Spleen (tissue), 7 donors: ENCODE measurements around the gene SMG6.

Source experiments
- CTCF ChIP-seq, 11 experiments: fragments of 200-600 bp in 7 of 11; fragments of 450-650 bp in 4 of 11; sonication (generic) in 4 of 11; IDR thresholded peaks in 8 of 11; conservative IDR thresholded peaks in 3 of 11; 1 replicate in 7 of 11; 2 replicates in 4 of 11; pipeline versions ENCODE4 v1.4.0 to v1.8.0; 2016 to 2021; ENCODE audit warnings: antibody characterized with exemption in 11 of 11, inconsistent platforms in 4 of 11, mild to moderate bottlenecking in 1 of 11
- POLR2AphosphoS5 ChIP-seq, 3 donors: sonication (generic); formaldehyde crosslinking; IDR thresholded peaks; one replicate each; pipeline ENCODE4 v1.5.1; 2017; ENCODE audit warnings: antibody characterized with exemption in 3 of 3
- donor health status: DM: no; HTN: no; CAD: no; lungs with moderate emphysema.
- donor health status: DM: no; HTN: no; CAD: no.
- donor health status: DM: no; HTN: no; CAD: no.

GRCh38 chr17:2077040-2077439 lies 226.5 kb downstream of the SMG6 start:
- TF ChIP-seq CTCF (IDR thresholded peaks at IDR 0.05 in 8 of 11, conservative IDR thresholded peaks at IDR 0.05 in 3 of 11) (no peak), POLR2AphosphoS5 (IDR thresholded peaks at IDR 0.05) (no peak)
